ENCODE measurements around the gene TTLL9. TPM values are rescaled to one million over a fixed set of nuclear protein-coding genes. Genes with fewer than 3 reads are reported as not detected.

The TTLL9 gene
- total RNA-seq, 1 experiment from 2014 or later: 2.1 TPM

DNA sequence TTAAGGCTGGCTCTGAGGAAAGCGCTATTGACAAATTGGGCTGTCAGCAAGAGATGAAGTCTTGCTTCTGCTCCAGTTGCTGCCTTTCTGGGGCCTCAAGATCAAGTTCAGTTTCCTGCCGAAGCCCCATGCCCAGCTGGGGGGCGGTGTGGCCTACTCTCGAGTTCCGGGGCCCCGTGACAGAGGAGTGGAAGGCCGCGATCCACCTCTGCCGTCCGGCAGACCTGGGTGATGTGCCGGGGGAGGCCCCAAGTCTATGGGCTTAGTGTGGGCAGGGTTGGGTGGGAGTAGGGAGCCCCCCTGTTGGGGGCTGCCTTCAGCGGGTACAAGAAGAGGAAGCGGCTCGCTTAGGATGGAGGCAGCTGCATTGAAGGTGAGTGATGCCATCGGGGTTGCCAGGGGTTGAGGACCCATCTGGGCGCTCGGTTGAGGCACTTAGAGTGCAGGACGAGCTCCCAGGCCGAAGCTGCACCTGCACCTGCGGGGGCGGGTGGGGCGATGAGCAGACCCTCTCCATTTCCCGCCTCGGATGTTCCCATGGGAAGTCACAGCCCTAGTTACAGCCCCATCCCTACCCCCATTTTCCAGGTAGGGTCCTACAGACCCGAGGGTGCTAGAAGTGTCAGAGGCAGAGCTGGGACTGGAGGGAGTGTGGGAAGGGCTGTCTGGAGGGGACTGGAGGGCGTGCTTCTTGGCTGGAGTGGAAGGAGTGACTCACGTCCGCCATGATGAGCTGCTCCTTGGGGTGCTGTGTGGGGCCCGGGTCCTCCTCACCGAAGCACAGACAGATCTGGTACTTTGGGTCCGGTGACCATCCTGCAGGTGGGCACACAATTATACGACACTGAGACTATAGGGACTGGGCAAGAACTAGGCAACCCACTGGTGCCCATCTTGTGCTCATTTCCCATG lies 22.1 kb upstream of the TTLL9 start:
- no peak for ATAC-seq
- BruUV-seq (replicated peaks): no TSS peak
- TF ChIP-seq, protein P1, sequence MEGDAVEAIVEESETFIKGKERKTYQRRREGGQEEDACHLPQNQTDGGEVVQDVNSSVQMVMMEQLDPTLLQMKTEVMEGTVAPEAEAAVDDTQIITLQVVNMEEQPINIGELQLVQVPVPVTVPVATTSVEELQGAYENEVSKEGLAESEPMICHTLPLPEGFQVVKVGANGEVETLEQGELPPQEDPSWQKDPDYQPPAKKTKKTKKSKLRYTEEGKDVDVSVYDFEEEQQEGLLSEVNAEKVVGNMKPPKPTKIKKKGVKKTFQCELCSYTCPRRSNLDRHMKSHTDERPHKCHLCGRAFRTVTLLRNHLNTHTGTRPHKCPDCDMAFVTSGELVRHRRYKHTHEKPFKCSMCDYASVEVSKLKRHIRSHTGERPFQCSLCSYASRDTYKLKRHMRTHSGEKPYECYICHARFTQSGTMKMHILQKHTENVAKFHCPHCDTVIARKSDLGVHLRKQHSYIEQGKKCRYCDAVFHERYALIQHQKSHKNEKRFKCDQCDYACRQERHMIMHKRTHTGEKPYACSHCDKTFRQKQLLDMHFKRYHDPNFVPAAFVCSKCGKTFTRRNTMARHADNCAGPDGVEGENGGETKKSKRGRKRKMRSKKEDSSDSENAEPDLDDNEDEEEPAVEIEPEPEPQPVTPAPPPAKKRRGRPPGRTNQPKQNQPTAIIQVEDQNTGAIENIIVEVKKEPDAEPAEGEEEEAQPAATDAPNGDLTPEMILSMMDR (IDR thresholded peaks at IDR 0.05): no peak
- TF ChIP-seq SIN3A (IDR thresholded peaks at IDR 0.05; ENCODE audit: borderline replicate concordance, insufficient read depth, low read depth, low read length) (no peak), TCF7L2 (IDR thresholded peaks at IDR 0.05; ENCODE audit: low read depth, low read length) (no peak), POLR2AphosphoS5 (IDR thresholded peaks at IDR 0.05; ENCODE audit: low read depth, low read length) (no peak)
- TF ChIP-seq, protein P2, sequence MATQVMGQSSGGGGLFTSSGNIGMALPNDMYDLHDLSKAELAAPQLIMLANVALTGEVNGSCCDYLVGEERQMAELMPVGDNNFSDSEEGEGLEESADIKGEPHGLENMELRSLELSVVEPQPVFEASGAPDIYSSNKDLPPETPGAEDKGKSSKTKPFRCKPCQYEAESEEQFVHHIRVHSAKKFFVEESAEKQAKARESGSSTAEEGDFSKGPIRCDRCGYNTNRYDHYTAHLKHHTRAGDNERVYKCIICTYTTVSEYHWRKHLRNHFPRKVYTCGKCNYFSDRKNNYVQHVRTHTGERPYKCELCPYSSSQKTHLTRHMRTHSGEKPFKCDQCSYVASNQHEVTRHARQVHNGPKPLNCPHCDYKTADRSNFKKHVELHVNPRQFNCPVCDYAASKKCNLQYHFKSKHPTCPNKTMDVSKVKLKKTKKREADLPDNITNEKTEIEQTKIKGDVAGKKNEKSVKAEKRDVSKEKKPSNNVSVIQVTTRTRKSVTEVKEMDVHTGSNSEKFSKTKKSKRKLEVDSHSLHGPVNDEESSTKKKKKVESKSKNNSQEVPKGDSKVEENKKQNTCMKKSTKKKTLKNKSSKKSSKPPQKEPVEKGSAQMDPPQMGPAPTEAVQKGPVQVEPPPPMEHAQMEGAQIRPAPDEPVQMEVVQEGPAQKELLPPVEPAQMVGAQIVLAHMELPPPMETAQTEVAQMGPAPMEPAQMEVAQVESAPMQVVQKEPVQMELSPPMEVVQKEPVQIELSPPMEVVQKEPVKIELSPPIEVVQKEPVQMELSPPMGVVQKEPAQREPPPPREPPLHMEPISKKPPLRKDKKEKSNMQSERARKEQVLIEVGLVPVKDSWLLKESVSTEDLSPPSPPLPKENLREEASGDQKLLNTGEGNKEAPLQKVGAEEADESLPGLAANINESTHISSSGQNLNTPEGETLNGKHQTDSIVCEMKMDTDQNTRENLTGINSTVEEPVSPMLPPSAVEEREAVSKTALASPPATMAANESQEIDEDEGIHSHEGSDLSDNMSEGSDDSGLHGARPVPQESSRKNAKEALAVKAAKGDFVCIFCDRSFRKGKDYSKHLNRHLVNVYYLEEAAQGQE (IDR thresholded peaks at IDR 0.05; ENCODE audit: insufficient read depth in 1 of 2, low read depth in 2 of 2, low read length in 1 of 2): no peak
- no peaks in the 10 kb centered on the region for H3K36me3 ChIP-seq (ENCODE audit: control insufficient read depth, insufficient read depth, low read length)
- in situ Hi-C loops (cut with HindIII; ENCODE audit: low pct_unique_long_range_greater_than_20kb, low sequenced_read_pairs) (no loop called here), intact Hi-C loops (cut with micrococcal nuclease; ENCODE audit: unreplicated experiment) (no loop called here)
- H3K4me3 ChIP-seq (ENCODE audit: low read depth in 2 of 2, low read length in 2 of 2): no peak overlapping the region
- no peak for DNase-seq (ENCODE audit: low read depth, low spot score)
- CTCF ChIA-PET: no interaction called here
- no peaks in the 10 kb centered on the region for H3K9me3 ChIP-seq (ENCODE audit: control insufficient read depth, insufficient read depth, low read depth, low read length)
- no peak overlapping the region for H3K27ac ChIP-seq (ENCODE audit: low read length)
- POLR2A ChIA-PET: no interaction called here
- peaks cover 27% of the 10 kb centered on the region for H3K4me1 ChIP-seq (ENCODE audit: control insufficient read depth, insufficient read depth, low read length)
- no peaks in the 10 kb centered on the region for H3K27me3 ChIP-seq (ENCODE audit: control insufficient read depth, insufficient read depth, low read length)

DNA sequence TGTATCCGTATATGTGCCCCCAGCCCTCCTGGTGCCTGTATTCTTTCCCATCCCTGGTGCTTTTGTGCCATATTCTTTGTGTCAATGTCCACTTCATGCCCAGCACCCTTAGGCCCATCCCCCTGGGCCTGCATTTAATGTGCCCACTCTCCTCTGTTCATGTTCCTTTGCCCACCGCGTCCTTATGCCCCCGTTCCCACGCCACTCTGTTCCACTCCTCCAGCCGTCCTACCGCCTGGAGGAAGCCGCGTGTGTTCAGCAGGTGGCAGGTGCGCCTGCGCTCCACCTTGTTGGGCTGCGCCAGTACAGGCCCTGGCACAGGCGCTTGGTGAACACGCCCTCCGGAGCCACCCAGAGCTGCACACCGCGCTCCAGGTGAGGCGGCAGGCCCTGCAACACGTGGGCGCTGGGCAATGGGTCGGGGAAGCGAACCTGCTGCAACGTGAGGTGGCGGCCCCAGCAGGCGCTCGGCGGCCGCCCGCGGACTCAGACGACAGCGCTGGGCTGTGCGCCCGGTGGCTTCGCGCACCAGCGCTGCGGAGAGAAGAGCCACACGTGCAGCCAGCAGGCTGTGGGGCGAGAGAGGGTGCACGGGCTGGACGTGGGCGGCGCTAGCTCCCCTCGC lies 21.0 kb upstream of the TTLL9 start:
- DNase-seq (ENCODE audit: low read depth, low spot score): no peak
- TF ChIP-seq TCF7L2 (IDR thresholded peaks at IDR 0.05; ENCODE audit: low read depth, low read length) (no peak), SIN3A (IDR thresholded peaks at IDR 0.05; ENCODE audit: borderline replicate concordance, insufficient read depth, low read depth, low read length) (no peak), POLR2AphosphoS5 (IDR thresholded peaks at IDR 0.05; ENCODE audit: low read depth, low read length) (no peak)
- TF ChIP-seq, protein P1 (IDR thresholded peaks at IDR 0.05): no peak
- TF ChIP-seq, protein P2 (IDR thresholded peaks at IDR 0.05; ENCODE audit: insufficient read depth in 1 of 2, low read depth in 2 of 2, low read length in 1 of 2): no peak
- Histone ChIP-seq H3K9me3 (ENCODE audit: control insufficient read depth, insufficient read depth, low read depth, low read length) (no peaks in the 10 kb centered on the region), H3K27me3 (ENCODE audit: control insufficient read depth, insufficient read depth, low read length) (no peaks in the 10 kb centered on the region), H3K36me3 (ENCODE audit: control insufficient read depth, insufficient read depth, low read length) (no peaks in the 10 kb centered on the region), H3K4me3 (ENCODE audit: low read depth in 2 of 2, low read length in 2 of 2) (no peak overlapping the region), H3K27ac (ENCODE audit: low read length) (no peak overlapping the region), H3K4me1 (ENCODE audit: control insufficient read depth, insufficient read depth, low read length) (peaks cover 16% of the 10 kb centered on the region)
- ATAC-seq: no peak
- in situ Hi-C loops (cut with HindIII; ENCODE audit: low pct_unique_long_range_greater_than_20kb, low sequenced_read_pairs) (no loop called here), intact Hi-C loops (cut with micrococcal nuclease; ENCODE audit: unreplicated experiment) (no loop called here)
- BruUV-seq (replicated peaks): no TSS peak
- ChIA-PET POLR2A (no interaction called here), CTCF (interaction anchor here (3.8 kb wide), 1 partner anchor 12 kb away, joined by 18 read pairs; no protein-coding TSS in a partner anchor)

All from Panc1 (cell line).